CD1c-positive myeloid dendritic cell (primary cell): ENCODE measurements around the gene PTMS.

Source experiments
- DNase-seq: peaks from one replicate; pipeline ENCODE4 v3.0.0-alpha.2; 2016; ENCODE audit errors: extremely low spot score

PTMS gene

GRCh38 chr12:6787309-6787708 is 21.1 kb downstream of the PTMS start:
- DNase-seq = no peak

GRCh38 chr12:6788972-6789924 is 23.1 kb downstream of the PTMS start, which contains the start of gene CD4:
Gene CD4, plus strand, starts transcription at chr12:6789528. Its CDS starts 10,611 bp downstream, at chr12:6800139.
- peak; percentile 77 for DNase-seq

GRCh38 chr12:6790496-6791150 is 24.5 kb downstream of the PTMS start:
- DNase-seq = peak; percentile 50

GRCh38 chr12:6791931-6792520 is 25.9 kb downstream of the PTMS start:
- peak; percentile 25 for DNase-seq

GRCh38 chr12:6792522-6793201 is 26.5 kb downstream of the PTMS start:
- DNase-seq = peak; percentile 82

GRCh38 chr12:6795088-6795487 is 28.9 kb downstream of the PTMS start:
- no peak for DNase-seq

GRCh38 chr12:6796576-6796975 is 30.4 kb downstream of the PTMS start:
- no peak for DNase-seq

- DNase-seq = no peak
Measured at GRCh38 chr12:6799147-6799546, 33.0 kb downstream of the PTMS start.

GRCh38 chr12:6807170-6807569 is 41.0 kb downstream of the PTMS start:
- DNase-seq = no peak

- no peak for DNase-seq
Measured at GRCh38 chr12:6809056-6809455, 42.9 kb downstream of the PTMS start.

- DNase-seq = no peak
Measured at GRCh38 chr12:6810758-6811157, 44.6 kb downstream of the PTMS start.

GRCh38 chr12:6813363-6813762 is 47.2 kb downstream of the PTMS start:
- no peak for DNase-seq

- no peak for DNase-seq
Measured at GRCh38 chr12:6816598-6816997, 50.4 kb downstream of the PTMS start.

- no peak for DNase-seq
Measured at GRCh38 chr12:6817098-6817497, 50.9 kb downstream of the PTMS start.

GRCh38 chr12:6817662-6818157 is 51.5 kb downstream of the PTMS start:
- no peak for DNase-seq

- no peak for DNase-seq
Measured at GRCh38 chr12:6818222-6818621, 52.1 kb downstream of the PTMS start.

- no peak for DNase-seq
Measured at GRCh38 chr12:6818645-6819044, 52.5 kb downstream of the PTMS start.

GRCh38 chr12:6819106-6820030 is 53.2 kb downstream of the PTMS start:
- DNase-seq = no peak

- DNase-seq = no peak
Measured at GRCh38 chr12:6820166-6820565, 54.0 kb downstream of the PTMS start.
